GM12872 (cell line): Measurements from ENCODE around the gene TAPBP.

Source experiments
- CTCF ChIP-seq: IDR thresholded peaks from 3 replicates; pipeline ENCODE4 v1.5.1; 2011; ENCODE audit warnings: low read depth, mild to moderate bottlenecking, low read length, moderate library complexity; ENCODE audit not compliant: insufficient read depth

TAPBP gene

GRCh38 chr6:33288921-33289783 lies 24.7 kb downstream of the TAPBP start, which contains the start of the genes PFDN6 and WDR46:
TSS of gene PFDN6 (plus strand) at chr6:33289601. CDS start at chr6:33289857, 256 bp downstream.
TSS of gene WDR46 (minus strand) at chr6:33289239. CDS start at chr6:33289170, 69 bp downstream.
- no peak for TF ChIP-seq CTCF

DNA sequence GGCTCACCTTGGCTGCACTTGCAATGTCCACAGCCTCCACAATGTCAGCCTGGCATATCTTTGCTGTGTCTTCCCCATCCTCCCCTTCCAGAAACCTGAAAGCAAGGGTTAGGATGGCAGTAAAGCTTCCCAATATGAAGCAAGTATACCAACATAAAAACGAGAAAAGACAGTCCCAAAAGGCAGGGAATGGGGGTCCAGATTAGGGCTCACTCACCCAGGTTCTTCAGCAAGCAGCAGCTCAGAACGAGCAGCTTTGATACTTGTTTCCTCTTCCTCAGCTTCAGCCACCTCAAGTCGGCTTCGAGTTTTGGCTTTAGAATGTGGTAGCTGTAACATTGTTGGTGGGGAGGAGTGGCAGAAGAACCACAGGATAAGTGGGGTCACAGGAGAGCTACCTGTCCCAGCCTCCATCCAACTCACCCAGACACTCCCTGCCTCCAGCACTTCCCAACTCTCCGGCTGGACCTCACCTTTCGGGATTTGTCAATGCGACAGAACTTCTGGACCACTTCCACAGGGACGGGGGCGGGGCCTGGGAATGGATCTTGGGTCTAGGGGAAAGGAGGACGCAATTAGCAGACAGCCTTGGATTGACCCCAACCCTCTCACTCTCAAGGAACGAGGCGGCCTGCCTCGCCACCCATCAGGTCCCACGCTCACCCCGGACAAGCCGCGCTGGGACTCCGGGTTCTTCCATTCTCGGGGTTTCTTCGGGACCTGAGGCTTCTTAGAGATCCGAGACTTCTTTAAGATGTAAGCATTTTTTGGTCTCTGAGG lies 25.5 kb downstream of the TAPBP start:
- TF ChIP-seq CTCF = no peak

- no peak for TF ChIP-seq CTCF
These were observed 26.6 kb downstream of the TAPBP start for GRCh38 chr6:33286946-33287914.

DNA sequence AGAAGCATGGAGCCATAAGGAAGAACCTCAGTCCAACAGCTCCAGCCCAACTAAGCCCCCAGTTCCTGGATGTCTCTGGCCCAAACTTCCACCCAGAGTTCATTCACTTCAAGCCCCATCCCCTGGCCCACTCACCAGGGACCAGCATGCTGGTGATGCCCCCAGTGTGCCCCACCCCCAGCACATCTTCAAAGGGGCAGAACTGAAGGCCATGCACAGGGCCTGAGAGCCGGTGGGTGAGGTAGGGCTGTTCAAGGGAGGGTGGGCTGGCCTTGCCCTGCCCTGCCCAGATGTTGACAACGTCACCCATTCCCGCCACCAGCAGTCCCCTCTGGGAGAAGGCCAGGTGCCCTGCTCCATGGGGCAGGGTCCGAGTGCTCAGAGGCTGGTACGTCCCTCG lies 33.3 kb downstream of the TAPBP start:
- TF ChIP-seq CTCF = no peak

DNA sequence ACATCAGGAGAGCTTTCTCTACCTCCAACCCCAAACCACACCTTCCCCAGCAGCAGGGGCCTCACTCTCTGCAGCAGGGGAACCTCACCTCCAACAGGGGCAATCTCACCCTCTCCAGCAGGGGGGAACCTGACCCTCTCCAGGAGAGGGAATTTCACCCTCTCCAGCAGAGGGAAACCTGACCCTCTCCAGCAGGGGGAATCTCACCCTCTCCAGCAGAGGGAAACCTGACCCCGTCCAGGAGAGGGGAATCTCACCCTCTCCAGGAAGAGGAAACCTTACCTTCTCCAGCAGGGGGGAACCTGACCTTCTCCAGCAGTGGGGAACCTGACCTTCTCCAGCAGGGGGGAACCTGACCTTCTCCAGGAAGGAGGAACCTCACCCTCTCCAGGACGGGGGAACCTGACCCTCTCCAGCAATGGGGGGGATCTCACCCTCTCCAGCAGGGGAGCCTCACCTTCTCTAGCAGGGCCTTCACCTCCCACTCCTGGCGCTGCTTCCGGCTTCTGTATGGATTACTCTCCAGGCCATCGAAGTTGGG lies 33.8 kb downstream of the TAPBP start:
- peak; percentile 47; the same call in 2 of the 3 replicates for TF ChIP-seq CTCF

- TF ChIP-seq CTCF = no peak
These were observed 34.6 kb downstream of the TAPBP start for GRCh38 chr6:33279257-33279695.
